SW480 (cell line): Measurements from ENCODE around the gene NSD2.
"Not testable (repeated sequence)": the region's sequence is repeated elsewhere in the genome, so short reads cannot be mapped to it uniquely, and the experiment has no call there.

ENCODE experiments used
- DNase-seq: peaks from one replicate; pipeline ENCODE4 v3.0.0-alpha.2; 2016; ENCODE audit warnings: low spot score

Gene NSD2

GRCh38 chr4:1870578-1871443, at the start of gene NSD2:
Gene NSD2 (plus strand): TSS chr4:1871393. CDS start chr4:1900655, 29,262 bp downstream.
- peak; percentile 80 for DNase-seq

- no peak for DNase-seq
Observed at GRCh38 chr4:1821679-1822567, 49.3 kb upstream of the NSD2 start.

GRCh38 chr4:1822568-1823544, 48.3 kb upstream of the NSD2 start:
- DNase-seq, result no peak

GRCh38 chr4:1823545-1823932, 47.7 kb upstream of the NSD2 start:
- DNase-seq, result no peak

- DNase-seq, result no peak
Observed at GRCh38 chr4:1824746-1825145, 46.4 kb upstream of the NSD2 start.

- no peak for DNase-seq
Observed at GRCh38 chr4:1825326-1825725, 45.9 kb upstream of the NSD2 start.

- DNase-seq, result no peak
Observed at GRCh38 chr4:1826531-1827350, 44.5 kb upstream of the NSD2 start.

GRCh38 chr4:1830234-1830633, 41.0 kb upstream of the NSD2 start:
- DNase-seq, result no peak

GRCh38 chr4:1830642-1831228, 40.5 kb upstream of the NSD2 start:
- no peak for DNase-seq

- DNase-seq, result no peak
Observed at GRCh38 chr4:1831331-1831730, 39.9 kb upstream of the NSD2 start.

GRCh38 chr4:1832690-1833089, 38.5 kb upstream of the NSD2 start:
- no peak for DNase-seq

GRCh38 chr4:1833307-1834046, 37.7 kb upstream of the NSD2 start:
- no peak for DNase-seq

GRCh38 chr4:1834047-1834775, 37.0 kb upstream of the NSD2 start:
- DNase-seq, result no peak

GRCh38 chr4:1835836-1836235, 35.4 kb upstream of the NSD2 start:
- not testable (repeated sequence) for DNase-seq

GRCh38 chr4:1836650-1837049, 34.5 kb upstream of the NSD2 start:
- DNase-seq, result no peak

GRCh38 chr4:1837069-1837468, 34.1 kb upstream of the NSD2 start:
- DNase-seq, result no peak

GRCh38 chr4:1839282-1839681, 31.9 kb upstream of the NSD2 start:
- no peak for DNase-seq

- DNase-seq, result no peak
Observed at GRCh38 chr4:1841201-1841886, 29.8 kb upstream of the NSD2 start.

GRCh38 chr4:1841887-1842210, 29.3 kb upstream of the NSD2 start:
- no peak for DNase-seq
